GM18519 (cell line): Measurements from ENCODE around the gene APOBEC2.

ENCODE experiments used
- ATAC-seq: cut with Tn5 transposase; IDR thresholded peaks from one replicate; pipeline ENCODE4 v1.9.1; 2021; ENCODE audit warnings: mild to moderate bottlenecking, moderate library complexity; ENCODE audit not compliant: unreplicated experiment, low FRiP score

APOBEC2 gene

DNA sequence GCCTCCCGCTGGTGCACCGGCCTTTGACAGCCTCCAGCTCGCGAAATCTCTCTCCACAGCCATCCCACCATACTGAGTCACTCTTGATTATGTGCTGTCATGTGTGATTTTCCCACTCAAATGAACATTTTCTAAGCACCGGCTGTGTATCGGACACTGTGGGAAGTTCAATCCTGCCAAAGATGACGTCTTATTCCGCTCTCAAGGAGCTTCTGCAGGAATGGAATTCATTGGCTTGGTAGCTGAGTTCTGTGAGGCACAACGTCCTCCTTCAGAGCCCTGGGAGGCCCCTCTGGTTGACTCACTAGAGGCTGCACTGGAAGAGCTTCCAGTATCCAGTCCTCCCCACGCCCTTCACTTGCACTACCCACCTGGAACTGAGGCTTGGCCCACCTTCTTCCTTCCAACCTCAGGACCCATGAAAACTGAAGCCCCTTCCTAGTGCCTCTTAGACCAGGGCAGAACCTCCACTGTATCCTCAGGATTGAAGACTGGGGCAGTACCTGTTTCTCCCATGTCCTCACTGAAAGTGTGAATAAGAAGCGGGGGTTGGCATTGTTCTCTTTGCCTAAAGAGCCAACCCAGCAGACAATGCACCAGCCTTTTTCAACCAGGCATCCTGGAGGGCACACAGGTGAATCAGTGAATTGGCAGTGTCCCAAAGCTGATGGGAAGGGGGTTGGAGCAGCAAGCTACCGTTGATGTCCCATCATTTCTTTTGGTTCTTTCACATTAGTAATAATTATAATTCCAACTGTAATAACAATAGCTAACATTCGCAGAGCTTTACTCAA is 15.7 kb upstream of the APOBEC2 start:
- no peak for ATAC-seq

DNA sequence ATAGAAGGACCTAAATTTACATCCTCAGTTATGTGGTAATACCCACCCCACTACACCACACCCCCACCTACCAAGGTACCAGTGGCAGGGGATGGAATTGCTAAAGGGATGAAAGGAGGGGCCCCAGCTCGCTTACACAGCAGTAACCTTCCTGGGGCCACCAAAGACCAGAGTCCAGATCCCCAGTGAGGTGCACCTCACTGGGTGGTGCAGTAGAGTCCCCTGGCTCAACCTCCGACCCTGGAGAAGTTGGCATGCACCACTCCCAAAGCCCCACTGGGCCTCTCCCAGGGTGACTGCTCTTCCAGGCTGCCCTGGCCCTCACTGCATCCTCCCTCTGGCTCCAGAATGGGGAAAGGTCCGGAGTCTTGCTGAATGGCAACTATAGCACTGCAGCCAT is 14.8 kb upstream of the APOBEC2 start:
- ATAC-seq, result no peak

DNA sequence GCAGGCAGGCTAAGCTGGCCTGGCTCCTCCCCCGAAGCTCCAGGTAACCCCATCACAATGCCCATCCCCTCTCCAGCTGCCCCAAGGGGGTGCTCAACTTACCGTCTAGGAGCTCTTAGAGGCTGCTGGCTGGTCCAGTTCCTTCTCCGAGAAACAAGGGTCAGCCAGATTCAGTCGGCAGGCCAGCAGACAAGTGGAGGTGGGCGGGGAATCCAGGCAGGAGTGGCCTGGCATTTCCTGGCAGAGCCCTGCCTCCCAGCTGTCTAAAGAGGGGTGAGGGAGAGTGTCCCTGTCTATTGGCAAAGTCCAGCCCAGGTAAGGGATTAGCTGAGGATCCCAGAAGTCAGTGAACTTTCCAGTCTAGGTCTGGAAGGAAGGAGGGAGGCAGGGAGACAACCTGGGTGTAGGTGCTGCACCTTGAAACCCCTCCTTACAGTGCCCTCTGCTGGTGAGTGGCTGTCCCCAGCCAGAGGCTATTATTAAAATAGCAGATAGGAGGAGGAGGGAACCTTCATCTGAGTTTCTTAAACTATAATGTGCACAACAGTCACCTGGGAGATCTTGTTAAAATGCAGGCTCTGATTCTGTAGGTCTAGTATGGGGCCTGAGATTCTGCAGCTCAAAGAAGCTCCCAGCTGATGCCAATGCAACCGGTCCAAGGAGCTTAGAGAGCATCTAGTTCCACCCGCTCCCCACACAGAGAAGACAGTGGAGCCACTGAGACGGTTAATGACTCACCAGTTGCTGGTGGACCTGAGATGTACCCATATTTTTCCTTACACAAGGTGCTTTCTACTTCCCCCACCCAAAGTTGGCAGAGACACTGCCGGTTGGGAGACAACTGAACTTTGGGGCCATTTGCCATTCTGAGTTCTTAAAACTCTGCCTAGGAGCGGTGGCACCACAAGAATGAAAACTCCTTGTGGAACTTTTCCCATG is 13.7 kb upstream of the APOBEC2 start, which contains the start of gene UNC5CL:
TSS of gene UNC5CL (minus strand) at position 162 of the 939 bp plus-strand sequence. CDS start 4,147 bp downstream, outside the sequence.
- ATAC-seq, result no peak

DNA sequence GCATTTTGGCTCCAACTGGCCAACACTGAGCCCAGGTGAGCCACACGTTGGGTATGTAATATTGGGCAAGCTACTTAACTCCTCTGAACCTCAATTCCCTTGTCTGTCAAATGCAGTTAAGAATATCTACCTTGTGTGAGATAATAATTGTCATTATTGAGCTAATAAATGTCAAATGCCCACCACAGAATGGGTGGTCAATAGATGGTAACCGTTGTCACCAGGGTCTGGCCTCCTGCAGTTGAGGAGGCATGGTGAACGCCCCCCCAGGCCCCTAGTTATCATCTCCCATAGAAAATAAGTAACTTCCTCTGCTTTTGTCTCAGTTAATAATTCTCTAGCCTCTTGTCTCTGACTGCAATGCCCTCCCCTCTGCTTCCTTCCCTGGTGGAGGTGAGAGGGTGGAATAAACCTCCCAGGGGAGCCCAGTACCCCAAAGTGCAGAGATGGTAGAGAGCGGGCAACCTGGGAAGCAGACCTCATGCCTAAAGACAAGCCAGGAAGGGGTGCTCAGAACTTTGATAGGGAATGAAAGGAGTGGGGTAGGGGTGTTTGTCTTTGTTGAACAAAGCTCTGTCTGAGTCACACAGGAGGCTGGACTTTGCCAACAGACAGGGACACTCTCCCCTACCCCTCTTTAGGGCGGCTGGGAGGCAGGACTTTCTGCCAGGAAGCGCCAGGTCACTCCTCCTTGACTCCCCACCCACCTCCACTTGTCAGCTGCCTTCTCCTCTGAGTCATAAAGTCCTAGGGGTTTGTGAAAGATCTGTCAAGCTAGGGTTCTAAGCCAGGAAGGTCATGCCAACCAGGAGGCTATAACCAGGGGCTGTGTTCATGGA is 12.7 kb upstream of the APOBEC2 start:
- ATAC-seq, result no peak

DNA sequence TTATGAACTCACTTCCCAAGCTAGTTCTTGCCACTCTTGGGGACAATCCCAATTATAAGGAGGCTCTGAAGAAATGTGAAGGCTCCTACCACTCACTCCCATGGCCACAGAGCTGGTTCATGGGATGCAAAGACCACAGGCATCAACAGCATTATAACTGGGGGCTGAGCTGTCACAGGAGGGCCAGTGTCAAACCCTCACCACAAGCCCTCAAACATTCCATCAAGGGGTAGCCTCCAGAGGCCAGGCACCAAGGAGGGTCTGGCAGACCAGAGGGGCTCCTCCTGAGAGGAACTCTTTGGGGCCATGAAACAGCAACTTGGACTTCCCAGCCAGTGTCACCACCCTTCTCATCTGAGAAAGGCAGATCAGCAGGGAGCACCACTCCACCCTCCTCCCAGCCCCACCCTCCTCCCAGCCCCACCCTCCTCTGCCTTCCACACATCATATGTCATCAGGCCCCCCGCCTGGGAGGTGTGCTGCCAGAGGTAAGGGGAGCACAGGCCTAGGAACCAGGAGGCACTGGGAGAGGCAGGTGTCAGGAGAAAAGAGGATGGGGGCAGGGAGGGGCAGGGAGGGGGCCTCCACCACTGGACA is 12.0 kb upstream of the APOBEC2 start:
- no peak for ATAC-seq

DNA sequence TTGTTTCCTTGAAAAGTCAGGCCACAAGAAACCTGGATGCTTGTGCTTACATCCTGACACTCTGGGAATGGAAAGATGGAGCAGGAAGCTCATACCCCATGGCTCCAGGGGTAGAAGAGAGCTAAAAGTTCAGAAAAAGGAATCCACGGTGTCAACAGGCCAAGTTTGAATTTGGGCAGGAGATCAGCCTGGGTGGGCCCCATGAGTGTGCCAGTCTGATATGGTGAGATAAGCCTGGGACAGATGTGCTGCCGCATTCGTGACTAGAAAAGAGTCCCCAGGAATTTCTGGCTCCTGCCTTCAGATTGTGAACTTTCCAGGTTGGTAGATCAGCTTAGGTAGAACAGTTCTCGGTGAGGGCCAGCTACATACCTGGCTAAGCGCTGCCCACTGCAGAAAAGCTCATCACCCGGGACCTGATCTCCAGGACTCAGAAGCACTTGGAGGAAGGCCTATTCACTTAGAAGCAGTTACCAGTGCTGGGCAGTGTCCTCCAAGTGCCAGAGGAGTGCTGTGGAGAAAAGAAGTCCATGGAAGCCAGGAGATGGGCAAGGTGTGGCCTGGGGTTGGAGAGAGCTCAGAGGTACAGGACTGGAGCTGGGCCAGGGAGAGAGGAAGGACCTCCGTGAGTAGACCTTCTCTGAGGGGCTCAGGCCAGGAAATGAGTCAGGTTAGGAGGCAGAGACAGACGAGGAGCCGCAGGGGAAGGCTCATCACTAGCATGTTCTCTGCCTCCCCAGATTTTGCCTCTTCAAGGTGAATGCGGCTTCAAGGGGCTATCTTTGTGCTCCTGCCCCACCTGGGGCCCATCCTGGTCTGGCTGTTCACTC is 10.6 kb upstream of the APOBEC2 start, which contains the start of gene TSPO2:
TSS of gene TSPO2 (plus strand) at position 242 of the 830 bp plus-strand sequence. CDS start at position 761, 519 bp downstream.
- ATAC-seq, result no peak

DNA sequence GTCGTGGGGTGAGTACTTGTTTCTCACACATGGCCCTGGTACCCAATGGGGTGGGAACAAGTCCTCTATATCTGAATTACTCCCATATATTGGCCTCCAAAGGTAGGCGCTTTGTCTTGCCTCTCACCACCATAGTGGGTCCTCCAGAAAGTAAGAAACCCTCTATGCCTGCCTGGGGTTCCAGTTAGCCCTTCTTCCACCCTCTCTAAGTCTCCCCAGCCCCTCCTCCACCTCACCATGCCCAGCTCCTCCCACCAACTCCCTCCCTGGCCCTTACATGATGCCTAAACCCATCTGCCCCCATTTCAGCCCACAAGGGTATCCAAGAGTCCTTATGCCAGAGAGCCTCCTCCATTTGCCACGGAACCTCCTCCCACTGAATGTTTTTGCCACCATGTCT is 9.9 kb upstream of the APOBEC2 start:
- ATAC-seq, result no peak

DNA sequence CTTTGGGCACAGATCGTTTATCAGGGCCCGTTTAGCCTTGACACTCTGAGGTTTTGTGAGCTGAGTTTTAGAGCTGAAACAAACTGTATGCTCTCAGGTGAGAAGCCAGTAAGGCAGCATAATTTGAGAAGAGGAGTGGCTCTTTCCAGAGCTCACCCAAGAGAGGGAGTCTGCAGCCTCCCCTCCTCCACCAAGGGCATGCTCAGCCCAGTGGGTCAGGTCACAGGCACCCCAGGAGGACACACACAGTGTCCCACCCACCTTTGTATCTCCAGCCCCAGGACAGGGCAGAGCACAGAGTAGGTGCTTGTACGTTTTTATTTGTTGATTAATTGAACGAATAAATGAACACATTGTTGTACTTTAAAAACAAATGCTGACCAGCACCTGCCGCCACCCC is 7.3 kb upstream of the APOBEC2 start:
- no peak for ATAC-seq

DNA sequence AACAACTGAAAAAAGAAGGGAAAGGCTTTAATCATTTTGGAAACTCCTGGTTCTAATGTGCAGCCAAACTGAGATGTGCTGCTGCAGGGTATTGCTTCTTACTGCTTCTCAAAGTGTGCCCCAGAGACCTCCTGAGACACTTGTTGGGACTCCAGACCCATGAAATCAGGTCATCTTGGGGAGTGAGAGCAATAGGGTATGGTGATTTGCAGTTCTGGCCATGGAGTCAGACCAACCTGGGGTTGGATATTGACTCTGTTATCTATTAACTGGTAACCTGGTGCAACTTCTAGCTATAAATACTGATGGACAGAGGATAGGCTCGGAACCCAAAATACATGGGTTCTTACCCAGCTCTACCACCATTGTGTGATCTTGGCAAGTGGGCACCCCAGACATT is 6.9 kb upstream of the APOBEC2 start:
- ATAC-seq, result no peak

DNA sequence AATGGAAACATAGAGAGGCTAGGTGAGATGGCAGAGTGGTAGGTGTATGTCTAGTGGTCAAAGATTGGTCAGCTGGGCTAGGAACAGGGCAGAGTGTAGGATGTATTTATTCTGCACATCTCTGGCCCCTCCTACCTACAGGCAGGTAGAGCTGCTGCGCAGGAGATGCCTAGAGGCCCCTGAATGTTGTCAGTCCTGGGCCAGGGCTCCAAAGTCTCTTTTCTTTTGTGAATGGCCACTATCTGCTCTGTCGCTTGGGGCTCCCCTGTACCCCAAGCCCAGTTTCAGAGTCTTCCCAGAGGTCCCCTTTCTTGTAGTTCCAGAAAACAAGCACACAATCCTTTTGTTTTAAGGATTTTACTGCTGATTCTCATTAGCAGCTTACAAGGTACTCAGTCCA is 5.7 kb upstream of the APOBEC2 start:
- ATAC-seq, result no peak

DNA sequence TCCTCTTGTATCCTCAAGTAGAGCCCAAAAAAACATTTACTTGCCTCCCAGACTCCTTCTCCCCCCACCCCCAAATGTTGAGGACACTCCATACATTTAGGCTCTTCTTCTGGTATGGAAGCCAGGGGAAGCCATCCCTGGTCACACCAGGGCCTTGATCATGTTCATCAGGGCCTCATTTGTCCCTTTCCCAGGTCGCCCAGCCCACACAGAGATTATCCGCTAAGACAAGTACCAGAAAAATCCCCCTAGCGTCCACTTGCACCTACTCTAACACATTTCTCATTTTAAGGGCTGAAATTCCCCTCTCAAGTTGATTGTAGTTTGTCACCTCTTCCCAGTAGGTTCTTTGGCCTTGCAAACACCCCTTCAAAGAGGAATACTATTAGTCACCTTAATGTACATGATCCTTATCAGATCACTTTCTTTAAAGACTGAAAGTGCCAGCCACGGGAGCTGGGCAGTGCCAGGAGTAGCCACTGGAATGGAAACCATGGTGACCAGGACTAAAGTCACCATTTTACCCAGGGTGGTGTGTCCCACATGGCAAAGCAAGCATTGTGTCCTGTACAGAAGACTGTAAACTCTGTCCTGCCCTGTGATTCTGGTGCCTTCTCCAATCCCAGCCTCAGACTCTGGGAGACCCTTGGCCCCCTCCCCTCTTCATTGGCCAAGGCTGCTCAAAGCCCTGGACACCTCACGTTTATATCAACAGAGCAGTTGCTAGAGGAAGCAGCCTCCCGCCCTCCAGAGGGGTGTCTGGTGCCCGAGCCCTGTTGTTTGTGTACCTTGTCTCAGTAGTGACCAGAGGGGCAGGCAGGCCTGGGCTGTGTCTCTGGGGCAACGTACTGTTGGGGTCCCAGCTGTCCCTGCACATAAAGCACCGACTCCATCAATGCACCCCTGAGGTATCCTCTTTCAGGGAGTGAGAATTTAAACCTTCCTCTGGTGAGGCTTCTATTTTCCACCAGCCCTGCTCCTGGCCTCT is 5.0 kb upstream of the APOBEC2 start:
- no peak for ATAC-seq

DNA sequence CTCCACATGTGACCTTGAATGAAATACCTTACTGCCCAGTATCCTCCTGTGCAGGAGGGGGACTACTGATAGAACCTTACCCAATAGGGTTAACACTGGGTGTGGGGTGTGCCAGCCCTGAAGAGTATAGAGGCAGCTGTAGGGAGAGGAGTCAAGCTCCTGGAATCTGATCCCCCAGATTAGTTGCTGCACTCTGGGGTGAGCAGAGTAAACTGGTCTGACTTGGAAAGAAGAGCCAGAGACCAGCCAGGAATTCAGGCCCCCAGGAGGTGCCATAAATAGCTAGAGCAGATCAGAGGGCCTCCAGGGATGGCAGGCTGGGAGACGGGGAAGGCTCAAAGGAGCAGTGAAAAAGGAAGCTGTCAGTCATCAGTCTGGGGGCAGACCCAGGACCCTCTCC is 3.5 kb upstream of the APOBEC2 start:
- no peak for ATAC-seq

DNA sequence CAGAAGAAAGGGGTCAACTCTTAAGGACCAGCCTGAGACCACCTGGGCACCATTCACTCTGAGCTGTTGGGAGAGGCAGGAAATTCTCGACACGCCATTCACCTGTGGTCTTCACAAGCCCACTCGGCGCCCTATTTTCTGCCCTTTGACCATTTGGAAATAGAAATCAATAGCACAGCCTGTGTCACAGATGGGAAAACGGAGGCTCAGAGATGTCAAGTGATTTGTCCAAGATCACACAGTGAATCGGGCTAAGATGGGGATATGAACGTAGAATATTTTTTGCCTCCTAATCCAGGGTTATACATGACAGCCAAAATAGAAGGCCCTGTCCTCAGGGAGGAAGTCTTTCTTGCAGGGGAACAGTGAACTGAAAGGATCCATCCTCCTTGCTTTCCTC is 3.0 kb upstream of the APOBEC2 start:
- no peak for ATAC-seq

DNA sequence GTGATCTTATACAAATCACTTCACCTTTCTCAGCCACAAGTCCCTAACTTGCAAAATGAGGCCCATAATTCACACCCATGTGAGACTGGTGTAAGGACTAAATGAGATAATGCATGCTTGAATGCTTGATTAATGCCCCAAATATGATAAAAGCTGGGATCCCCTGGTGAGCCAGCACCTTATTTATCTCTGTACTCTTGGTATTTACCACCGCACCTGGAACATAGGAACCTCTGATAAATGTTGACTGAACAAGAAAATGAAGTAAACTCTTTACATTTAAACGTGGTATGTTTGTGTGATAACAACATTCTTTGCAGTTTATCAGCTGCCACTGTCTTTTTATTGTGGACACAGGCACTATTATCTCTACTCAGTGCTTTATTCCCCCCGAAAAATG is 2.5 kb upstream of the APOBEC2 start:
- no peak for ATAC-seq

DNA sequence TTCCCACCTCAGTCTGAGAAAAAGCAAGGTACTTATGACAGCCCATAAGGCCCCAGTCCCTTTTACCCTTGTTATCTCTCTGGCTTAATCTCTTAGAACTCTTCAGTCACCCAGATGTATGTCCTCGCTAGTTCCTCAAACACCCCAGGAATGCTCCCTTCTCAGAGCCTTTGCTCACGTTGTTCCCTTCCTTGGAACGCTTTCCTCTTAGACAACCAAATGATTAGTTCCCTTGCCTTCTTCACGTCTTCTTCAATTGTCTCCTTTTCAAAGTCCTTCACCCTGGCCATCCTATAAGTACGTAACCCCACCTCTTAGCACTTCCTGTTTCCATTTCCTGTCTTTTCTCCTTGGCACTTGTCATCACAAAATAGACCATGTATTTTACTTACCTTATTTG is 1.1 kb upstream of the APOBEC2 start:
- ATAC-seq, result no peak

DNA sequence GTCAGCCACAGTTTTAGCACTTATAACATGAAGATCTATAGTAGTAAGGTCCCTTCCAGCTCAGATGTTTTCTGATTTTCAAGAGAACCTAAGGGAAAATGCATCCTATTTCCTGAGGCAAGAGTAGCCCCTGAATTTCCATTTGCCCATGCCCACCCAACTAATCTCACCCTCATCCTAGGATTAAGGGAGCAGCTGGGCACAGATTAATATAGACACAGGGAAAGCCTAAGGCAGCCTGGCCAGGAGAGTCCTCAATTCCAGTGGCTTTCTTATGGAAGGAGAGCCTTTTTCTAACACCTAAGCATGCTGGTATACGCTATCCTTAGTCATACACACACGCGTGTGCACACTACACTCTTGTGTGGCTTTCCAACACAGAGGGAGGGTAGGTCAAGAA is 1.5 kb downstream of the APOBEC2 start:
- ATAC-seq, result no peak

DNA sequence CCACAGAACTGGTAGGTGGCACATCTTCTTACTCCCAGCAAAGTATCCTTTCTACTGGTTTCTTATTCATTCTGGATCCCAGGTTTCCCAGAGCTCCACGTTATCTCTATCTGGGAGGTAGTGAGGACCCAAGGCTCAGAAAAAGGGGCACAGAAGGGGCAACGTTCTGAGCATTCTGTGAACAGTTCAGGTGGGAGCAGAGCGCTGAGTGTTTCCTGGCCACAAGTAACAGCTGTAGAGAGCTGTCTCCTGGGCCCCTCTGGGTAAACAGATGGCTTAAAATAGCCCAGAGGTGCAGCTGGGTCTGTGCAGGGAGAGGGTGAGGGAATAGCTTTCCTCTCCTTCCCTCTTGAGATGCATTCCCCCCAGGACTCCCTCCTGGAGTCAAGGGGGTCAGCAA is 2.1 kb downstream of the APOBEC2 start:
- ATAC-seq, result no peak
